Measurements from ENCODE around the gene UBTD1. TPM values are rescaled to one million over a fixed set of nuclear protein-coding genes. Genes with fewer than 3 reads are reported as not detected.
"Not testable (repeated sequence)": the region's sequence is repeated elsewhere in the genome, so short reads cannot be mapped to it uniquely, and the experiment has no call there.

UBTD1 gene
- total RNA-seq, 4 donors from 2014 or later = 13.7 to 40.0 (median 23.3) TPM

DNA sequence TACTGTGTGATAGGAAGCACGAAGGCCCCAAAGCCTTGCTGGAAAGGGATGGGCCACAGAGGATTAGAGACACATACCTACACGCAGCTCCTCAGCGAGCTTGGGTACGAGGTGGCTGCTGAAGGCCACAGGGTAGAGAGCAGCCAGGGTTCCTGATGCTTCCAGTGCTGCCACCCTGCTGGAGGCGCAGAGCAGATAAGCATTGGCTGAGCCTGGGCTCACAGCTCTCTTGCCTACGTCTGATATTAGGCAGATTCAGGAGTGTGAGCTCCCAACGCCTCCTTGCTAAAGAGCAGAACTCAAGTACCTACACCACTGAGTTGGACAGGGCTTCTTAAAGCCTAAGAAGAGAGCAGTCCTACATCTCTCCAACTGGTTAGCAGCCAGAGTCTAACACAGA lies 32.7 kb upstream of the UBTD1 start:
- Histone ChIP-seq H3K27me3 (no peaks in the 10 kb centered on the region), H3K27ac (peak overlapping the region in 1 of 4 donors; percentile 58), H3K4me3 (no peak overlapping the region), H3K9me3 (no peaks in the 10 kb centered on the region), H3K4me1 (peaks cover 5 to 8% of the 10 kb centered on the region in 2 donors), H3K36me3 (peaks cover 5 to 99% of the 10 kb centered on the region in 2 donors)
- ATAC-seq = peak in 1 of 2 donors; percentile 11
- TF ChIP-seq, protein P1, sequence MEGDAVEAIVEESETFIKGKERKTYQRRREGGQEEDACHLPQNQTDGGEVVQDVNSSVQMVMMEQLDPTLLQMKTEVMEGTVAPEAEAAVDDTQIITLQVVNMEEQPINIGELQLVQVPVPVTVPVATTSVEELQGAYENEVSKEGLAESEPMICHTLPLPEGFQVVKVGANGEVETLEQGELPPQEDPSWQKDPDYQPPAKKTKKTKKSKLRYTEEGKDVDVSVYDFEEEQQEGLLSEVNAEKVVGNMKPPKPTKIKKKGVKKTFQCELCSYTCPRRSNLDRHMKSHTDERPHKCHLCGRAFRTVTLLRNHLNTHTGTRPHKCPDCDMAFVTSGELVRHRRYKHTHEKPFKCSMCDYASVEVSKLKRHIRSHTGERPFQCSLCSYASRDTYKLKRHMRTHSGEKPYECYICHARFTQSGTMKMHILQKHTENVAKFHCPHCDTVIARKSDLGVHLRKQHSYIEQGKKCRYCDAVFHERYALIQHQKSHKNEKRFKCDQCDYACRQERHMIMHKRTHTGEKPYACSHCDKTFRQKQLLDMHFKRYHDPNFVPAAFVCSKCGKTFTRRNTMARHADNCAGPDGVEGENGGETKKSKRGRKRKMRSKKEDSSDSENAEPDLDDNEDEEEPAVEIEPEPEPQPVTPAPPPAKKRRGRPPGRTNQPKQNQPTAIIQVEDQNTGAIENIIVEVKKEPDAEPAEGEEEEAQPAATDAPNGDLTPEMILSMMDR (IDR thresholded peaks at IDR 0.05 in 4 of 5, conservative IDR thresholded peaks at IDR 0.05 in 1 of 5) = no peak
- no peak for TF ChIP-seq POLR2A (IDR thresholded peaks at IDR 0.05)
- intact Hi-C loops (cut with DNase I; ENCODE audit: low total_unique reads) = no loop called here
- in situ Hi-C loops (cut with MboI; ENCODE audit: low sequenced_read_pairs in 4 of 4) = loop anchor here in 3 of 4 donors (10.0 kb wide), 2 partner anchors 89 to 149 kb away; no protein-coding TSS in a partner anchor
- no peak for DNase-seq

DNA sequence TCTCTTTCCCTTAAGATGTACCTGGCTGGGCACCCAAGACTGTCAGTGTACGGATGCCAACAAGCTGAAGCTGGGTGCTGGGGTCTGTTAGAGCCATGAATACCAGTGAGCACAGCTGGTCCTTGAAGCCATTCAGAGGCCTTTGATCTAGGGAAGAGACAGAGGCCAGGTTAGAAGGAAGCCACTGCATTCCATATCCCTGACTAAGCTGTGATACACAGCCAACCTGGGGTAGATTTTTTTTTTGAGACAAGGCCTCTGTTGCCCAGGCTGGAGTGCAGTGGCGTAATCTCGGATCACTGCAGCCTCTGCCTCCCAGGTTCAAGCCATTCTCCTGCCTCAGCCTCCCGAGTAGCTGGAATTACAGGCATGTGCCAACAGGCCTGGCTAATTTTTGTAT lies 32.0 kb upstream of the UBTD1 start:
- DNase-seq = no peak
- Histone ChIP-seq H3K27me3 (no peaks in the 10 kb centered on the region), H3K36me3 (peaks cover 5 to 99% of the 10 kb centered on the region in 2 donors), H3K27ac (peak overlapping the region in 1 of 4 donors; percentile 24), H3K9me3 (no peaks in the 10 kb centered on the region), H3K4me1 (peaks cover 5 to 8% of the 10 kb centered on the region in 2 donors), H3K4me3 (no peak overlapping the region)
- intact Hi-C loops (cut with DNase I; ENCODE audit: low total_unique reads) (no loop called here), in situ Hi-C loops (cut with MboI; ENCODE audit: low sequenced_read_pairs in 4 of 4) (loop anchor here in 3 of 4 donors (10.0 kb wide), 2 partner anchors 88 to 148 kb away; no protein-coding TSS in a partner anchor)
- no peak for TF ChIP-seq POLR2A (IDR thresholded peaks at IDR 0.05)
- TF ChIP-seq, protein P1 (IDR thresholded peaks at IDR 0.05 in 4 of 5, conservative IDR thresholded peaks at IDR 0.05 in 1 of 5) = no peak
- no peak for ATAC-seq

DNA sequence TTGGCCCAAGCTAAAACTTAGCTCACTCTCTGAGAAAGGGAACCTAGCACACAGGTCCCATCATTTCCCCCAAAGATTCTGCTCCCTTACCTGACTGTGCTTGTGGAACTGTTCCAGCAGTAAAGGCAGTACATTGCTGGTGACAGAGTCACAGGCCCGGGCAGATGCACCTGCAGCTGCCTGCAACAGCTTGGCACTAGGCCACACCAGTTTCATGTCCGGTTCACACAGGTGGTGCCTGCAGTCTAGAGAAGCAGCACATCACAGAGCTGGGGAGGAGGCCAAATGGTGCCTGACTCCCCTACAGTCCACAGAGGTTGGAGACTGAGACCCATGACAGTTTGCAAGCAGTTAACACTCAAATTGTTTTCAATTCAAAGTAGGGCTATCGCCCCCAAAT lies 30.6 kb upstream of the UBTD1 start:
- TF ChIP-seq POLR2A (IDR thresholded peaks at IDR 0.05) = no peak
- TF ChIP-seq, protein P1 (IDR thresholded peaks at IDR 0.05 in 4 of 5, conservative IDR thresholded peaks at IDR 0.05 in 1 of 5) = no peak
- intact Hi-C loops (cut with DNase I; ENCODE audit: low total_unique reads) = no loop called here
- in situ Hi-C loops (cut with MboI; ENCODE audit: low sequenced_read_pairs in 4 of 4) = loop anchor here in 3 of 4 donors (10.0 kb wide), 2 partner anchors 87 to 147 kb away; no protein-coding TSS in a partner anchor

DNA sequence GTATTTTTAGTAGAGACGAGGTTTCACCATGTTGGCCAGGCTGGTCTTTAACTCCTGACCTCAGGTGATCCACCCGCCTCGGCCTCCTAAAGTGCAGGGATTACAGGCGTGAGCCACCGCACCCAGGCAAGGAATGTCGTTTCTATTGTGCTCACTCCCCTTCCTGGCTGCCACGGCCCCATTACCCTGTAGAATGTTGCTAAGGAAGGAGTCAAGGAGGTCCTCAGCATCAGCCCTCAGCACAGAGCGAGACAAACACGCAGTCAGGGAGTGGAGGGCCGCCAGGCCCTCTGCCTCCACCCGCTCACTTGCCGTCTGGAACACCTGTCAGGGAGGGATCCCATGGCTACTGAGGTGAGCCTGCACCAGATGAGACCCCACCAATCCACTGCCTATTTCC lies 29.9 kb upstream of the UBTD1 start:
- ATAC-seq; H3K9me3 ChIP-seq; H3K27ac ChIP-seq; H3K4me1 ChIP-seq; H3K27me3 ChIP-seq; intact Hi-C loops (cut with DNase I; ENCODE audit: low total_unique reads); H3K4me3 ChIP-seq; DNase-seq: not testable (repeated sequence)
- peaks cover 5 to 98% of the 10 kb centered on the region in 2 donors for H3K36me3 ChIP-seq
- in situ Hi-C loops (cut with MboI; ENCODE audit: low sequenced_read_pairs in 4 of 4) = loop anchor here in 3 of 4 donors (10.0 kb wide), 2 partner anchors 86 to 146 kb away; no protein-coding TSS in a partner anchor

More for the DNA sequence above, 30.6 kb upstream of the UBTD1 start:
- no peaks in the 10 kb centered on the region for H3K9me3 ChIP-seq
- no peak for ATAC-seq
- no peaks in the 10 kb centered on the region for H3K27me3 ChIP-seq
- H3K36me3 ChIP-seq = peaks cover 5 to 98% of the 10 kb centered on the region in 2 donors
- H3K27ac ChIP-seq = no peak overlapping the region
- no peak for DNase-seq
- H3K4me3 ChIP-seq = no peak overlapping the region
- H3K4me1 ChIP-seq = peaks cover 5 to 8% of the 10 kb centered on the region in 2 donors

DNA sequence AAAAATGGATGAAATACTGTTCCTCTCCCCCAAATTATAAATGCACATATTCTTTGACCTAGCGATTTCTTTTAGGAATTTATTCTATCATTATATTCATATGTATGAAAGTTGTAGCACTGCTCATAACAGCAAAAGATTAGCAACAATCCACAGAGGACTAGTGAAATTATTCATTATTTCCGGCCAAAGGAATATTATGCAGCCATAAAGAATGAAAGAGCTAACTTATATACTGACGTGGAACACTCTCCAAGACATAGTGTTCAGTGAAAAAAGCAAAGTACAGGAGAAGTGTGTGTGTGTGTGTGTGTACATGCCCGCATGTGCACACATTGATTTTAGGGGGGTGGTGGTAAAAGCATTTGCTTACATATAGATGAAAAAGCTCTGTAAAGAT lies 23.8 kb upstream of the UBTD1 start:
- TF ChIP-seq, protein P1 (IDR thresholded peaks at IDR 0.05 in 4 of 5, conservative IDR thresholded peaks at IDR 0.05 in 1 of 5) = no peak
- TF ChIP-seq POLR2A (IDR thresholded peaks at IDR 0.05) = no peak
- no peak for DNase-seq
- Histone ChIP-seq H3K36me3 (peaks cover 2 to 97% of the 10 kb centered on the region in 2 donors), H3K4me3 (no peak overlapping the region), H3K4me1 (no peaks in the 10 kb centered on the region), H3K27me3 (no peaks in the 10 kb centered on the region), H3K9me3 (no peaks in the 10 kb centered on the region), H3K27ac (no peak overlapping the region)
- intact Hi-C loops (cut with DNase I; ENCODE audit: low total_unique reads) (no loop called here), in situ Hi-C loops (cut with MboI; ENCODE audit: low sequenced_read_pairs in 4 of 4) (no loop called here)
- ATAC-seq = no peak

All from gastrocnemius medialis (tissue), 4 donors.